C1 segment of cervical spinal cord (tissue), 14 donors: ENCODE results near the gene HOXB4.

Experiments
- DNase-seq, 14 donors: peaks; one replicate each; lab custom pipeline; 2025; lab: John Stamatoyannopoulos, UW

HOXB4 gene

GRCh38 chr17:48577946-48578615 lies at the start of gene HOXB4:
TSS of gene HOXB4 (minus strand) at chr17:48578350. CDS start at chr17:48578319, 31 bp downstream.
- DNase-seq, result peak in 10 of 14 donors; percentile 40 to 78 (median 63)

DNA sequence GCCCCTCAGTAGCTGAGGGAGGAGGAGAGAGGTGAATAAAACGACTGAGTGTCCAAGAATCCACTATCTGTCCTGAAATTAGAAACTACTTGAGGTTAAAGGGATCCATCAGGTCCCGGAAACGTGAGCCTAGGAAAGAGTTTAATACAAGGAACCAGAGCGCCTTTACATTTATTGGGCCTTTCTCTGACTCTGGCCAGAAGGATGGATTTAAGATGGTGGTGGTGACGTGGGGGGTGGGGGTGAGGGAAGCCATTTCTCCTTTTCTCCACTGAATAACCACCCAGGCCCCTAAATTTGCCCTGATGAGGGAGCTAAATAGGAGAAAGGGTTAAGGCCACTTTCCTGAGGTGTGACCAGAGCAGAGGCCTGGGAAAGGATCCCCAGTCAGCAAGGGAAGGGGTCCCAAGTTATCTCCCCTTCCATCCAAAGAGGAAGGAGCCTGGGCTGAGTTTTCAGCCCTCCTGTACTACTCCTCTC lies 49.0 kb upstream of the HOXB4 start:
- DNase-seq, result no peak

- no peak for DNase-seq
These were observed 48.3 kb upstream of the HOXB4 start, which contains the start of gene HOXB9 for GRCh38 chr17:48626245-48627117. TSS of gene HOXB9 (minus strand) at chr17:48626358. CDS start at chr17:48626269, 89 bp downstream.

GRCh38 chr17:48625495-48626244 lies 47.5 kb upstream of the HOXB4 start:
- no peak for DNase-seq

- DNase-seq, result no peak
These were observed 46.7 kb upstream of the HOXB4 start for GRCh38 chr17:48624544-48625494.

- DNase-seq, result no peak
These were observed 46.0 kb upstream of the HOXB4 start for GRCh38 chr17:48624118-48624517.

DNA sequence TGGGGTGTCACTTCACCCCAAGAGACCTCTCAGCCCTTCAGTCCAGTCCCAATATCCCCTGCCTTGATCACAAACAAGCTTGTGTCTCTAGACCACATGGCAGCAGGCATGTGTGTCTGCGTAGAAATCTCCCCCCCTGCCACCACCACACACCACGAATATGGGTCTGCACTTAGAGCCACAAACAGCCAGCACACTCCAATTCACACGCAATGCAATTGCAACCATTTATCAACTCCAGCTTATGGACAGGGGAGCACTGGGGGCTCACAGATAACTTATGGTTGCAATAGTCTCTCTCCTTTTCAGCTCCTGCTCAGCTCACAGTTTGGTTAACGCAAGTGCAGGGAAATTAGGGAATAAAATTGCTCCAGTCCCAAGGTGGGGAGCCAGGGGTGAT lies 45.4 kb upstream of the HOXB4 start:
- DNase-seq, result no peak

DNA sequence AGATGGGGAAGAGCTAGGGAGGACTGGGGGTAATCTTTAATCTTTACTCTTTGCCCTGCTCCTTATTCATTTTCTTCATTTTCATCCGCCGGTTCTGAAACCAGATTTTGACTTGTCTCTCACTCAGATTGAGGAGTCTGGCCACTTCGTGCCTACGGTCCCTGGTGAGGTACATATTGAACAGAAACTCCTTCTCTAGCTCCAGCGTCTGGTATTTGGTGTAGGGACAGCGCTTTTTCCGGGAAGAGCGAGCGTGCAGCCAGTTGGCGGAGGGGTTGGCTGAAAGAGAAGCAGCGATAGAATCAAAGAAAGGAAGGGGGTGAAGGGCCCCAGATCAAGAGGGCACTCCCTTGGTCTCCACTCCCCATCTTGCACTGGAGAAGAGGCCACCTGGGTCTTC lies 44.7 kb upstream of the HOXB4 start:
- DNase-seq, result no peak

DNA sequence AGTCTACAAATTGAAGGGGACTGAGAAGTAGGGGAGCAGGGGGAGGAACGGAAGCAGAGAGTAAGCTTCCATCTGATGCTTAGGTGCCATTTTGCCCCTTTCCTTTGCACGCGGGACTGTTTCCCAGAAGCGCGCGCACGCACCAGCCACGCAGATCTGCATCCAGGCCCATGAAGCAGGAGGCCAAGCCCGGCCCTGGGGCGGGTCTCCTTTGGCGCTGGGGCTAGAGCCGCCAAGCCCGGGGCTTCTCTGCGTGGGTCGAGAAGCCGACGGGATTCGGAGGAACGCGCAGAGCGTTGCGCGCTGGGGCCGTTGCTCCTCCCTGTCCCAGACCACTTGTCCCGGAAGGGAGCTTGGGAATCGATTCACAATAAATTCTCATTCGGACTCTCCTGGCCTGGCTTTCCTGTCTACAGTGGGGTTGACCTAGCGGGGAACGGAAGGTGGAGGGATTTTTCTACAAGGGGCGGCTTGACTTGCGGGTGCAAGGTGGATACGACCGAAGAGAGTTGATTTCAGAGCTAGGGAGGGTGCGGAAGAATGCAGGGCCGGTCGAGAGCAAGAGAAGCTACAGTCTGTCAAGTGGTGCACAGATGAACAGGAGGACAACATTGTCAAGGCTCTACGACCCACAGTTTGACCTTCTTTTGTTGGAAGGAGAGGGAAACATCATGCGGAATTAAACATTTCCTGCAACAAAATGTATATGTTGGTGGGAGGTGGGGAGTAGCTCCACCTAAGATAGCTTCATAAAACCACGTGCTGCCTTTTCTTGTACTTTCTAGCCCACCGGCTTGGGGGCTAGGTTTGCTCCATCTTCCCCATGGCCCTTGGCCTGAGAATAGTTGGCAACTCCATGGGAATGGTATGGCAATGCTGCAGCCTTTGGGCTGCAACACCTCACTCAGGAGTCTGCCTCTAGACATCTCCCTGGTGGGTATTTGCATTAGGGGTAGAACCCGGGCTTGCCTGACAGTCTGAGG lies 43.6 kb upstream of the HOXB4 start:
- DNase-seq, result no peak

DNA sequence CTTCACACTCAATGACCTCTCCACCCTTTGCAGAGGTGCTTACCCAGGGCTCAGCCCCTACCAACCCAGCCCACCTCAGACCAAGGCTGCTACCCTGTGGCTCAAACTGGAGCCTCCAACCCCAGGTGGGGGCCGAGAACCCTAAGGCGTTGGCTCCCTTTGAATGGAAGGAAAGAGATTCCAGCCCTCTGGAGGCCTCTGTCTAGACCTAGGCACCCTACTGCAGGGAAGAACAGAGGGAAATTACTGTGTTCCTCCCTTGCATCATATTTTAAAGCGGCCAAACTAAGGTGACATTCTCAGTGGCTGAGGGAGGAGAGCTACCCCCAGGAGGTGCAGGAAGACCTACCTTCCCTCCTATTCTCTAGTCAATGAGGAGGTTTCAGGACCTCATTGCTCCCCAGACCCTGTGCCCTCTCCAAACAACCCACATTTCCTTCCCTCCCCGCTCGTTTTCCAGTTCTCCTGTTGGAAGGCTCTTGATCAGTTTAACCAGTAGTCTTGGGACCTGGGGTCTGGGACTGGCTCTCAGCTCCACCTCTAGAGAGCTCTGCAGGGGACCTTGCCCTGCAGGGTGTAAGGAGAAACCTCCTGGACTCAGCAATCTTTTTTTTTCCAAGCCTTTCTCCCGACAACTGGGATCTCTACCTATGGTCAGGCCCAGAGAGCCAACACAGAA lies 42.5 kb upstream of the HOXB4 start:
- DNase-seq, result no peak

- no peak for DNase-seq
These were observed 41.8 kb upstream of the HOXB4 start for GRCh38 chr17:48619826-48620449.

DNA sequence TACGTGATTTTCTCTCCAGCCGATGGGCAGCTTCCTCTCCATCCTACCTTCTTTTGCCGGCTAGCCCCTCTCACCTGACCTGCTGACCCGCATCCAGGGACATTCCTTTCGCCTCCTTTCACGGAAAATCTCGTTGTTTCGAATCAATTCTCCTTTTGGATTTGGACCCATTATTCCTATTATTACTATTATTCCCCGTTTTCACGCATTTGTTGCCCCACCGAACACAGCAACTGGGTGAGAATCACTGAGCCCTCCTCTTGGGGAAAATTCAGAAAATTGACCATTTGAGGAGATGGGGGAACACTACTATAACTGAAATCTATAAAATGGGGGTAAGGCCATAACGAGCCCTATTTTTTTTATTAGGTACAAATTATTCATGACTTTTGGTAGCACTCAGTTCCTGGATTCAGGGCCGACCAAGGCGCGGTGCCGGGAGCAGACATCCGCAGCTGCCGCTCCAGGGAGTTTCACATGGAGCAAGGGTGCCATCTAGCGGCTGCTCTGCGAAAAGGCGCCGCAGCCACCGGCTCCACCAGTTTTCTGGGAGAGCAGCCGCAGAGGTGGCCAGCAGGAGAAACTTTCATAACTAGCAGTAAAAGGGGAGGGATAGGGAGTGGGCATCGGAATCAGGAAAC lies 40.2 kb upstream of the HOXB4 start:
- DNase-seq, result peak; percentile 5 to 85 (median 58)

GRCh38 chr17:48617471-48618255 lies 39.5 kb upstream of the HOXB4 start:
- no peak for DNase-seq

- no peak for DNase-seq
These were observed 38.7 kb upstream of the HOXB4 start for GRCh38 chr17:48616717-48617470.

DNA sequence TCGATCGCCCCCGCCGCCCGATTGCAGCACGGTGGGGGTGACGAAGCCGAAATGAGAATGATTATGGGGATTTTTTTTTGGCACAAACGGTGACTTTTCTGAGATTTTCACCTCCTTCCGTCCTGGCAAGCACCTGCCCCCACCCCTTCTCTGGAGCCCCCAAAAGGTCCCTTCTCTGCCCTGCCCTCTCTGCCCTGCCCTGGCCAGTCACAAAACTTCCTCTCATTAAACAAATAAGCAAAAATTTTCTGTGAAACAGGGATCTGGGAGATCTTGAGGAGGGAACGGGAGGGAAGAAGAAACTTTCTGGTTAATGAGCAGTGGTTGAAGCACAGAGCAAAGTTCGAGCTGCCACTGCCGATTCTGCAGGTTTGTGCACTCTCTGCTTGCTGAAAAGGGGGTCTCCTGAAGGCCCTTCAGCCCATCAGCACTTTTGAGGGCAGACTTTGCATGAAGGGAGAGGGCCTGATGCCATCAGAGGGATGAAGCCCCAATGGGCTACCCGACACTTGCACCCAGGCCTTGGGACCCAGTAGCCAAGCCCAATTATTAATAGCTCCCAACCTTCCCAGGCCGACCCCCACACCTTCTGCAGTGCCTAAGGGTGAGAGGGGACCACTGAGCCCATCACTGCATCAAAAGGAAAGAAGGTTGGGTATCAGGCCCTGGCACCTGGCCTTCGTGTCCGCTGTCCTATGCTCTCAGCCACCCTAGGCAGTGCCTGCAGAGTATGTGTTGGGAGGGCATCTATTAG lies 38.0 kb upstream of the HOXB4 start:
- DNase-seq, result no peak
